Neuron (in vitro differentiated cells): ENCODE data around the gene AHSG.

Source experiments
- H2AFZ ChIP-seq: one replicate; pipeline ENCODE4 v1.6.1; 2013; ENCODE audit warnings: low read depth, mild to moderate bottlenecking, inconsistent platforms, low read length, moderate library complexity
- H3K27me3 ChIP-seq: one replicate; pipeline ENCODE4 v1.6.1; 2013; ENCODE audit warnings: low read length; ENCODE audit not compliant: insufficient read depth
- H3K36me3 ChIP-seq: one replicate; pipeline ENCODE4 v1.6.1; 2013; ENCODE audit warnings: low read length; ENCODE audit not compliant: insufficient read depth
- H3K4me1 ChIP-seq: one replicate; pipeline ENCODE4 v1.6.1; 2013; ENCODE audit warnings: low read length; ENCODE audit not compliant: insufficient read depth
- H3K4me3 ChIP-seq: 2 replicates; pipeline ENCODE4 v1.5.1; 2013; ENCODE audit warnings: mild to moderate bottlenecking, low read length, moderate library complexity
- H3K9me3 ChIP-seq: one replicate; pipeline ENCODE4 v1.6.1; 2013; ENCODE audit warnings: low read length

Gene AHSG

GRCh38 chr3:186599142-186599784, 13.6 kb upstream of the AHSG start:
- Histone ChIP-seq H2AFZ (no peak overlapping the region), H3K9me3 (no peaks in the 10 kb centered on the region), H3K4me1 (no peaks in the 10 kb centered on the region), H3K27me3 (no peaks in the 10 kb centered on the region), H3K4me3 (no peak overlapping the region), H3K36me3 (no peaks in the 10 kb centered on the region)

- no peaks in the 10 kb centered on the region for H3K9me3 ChIP-seq
- no peaks in the 10 kb centered on the region for H3K4me1 ChIP-seq
- H2AFZ ChIP-seq, result no peak overlapping the region
- no peaks in the 10 kb centered on the region for H3K27me3 ChIP-seq
- no peak overlapping the region for H3K4me3 ChIP-seq
- no peaks in the 10 kb centered on the region for H3K36me3 ChIP-seq
These were observed 13.1 kb upstream of the AHSG start for GRCh38 chr3:186599785-186600166.

GRCh38 chr3:186600896-186601295, 12.0 kb upstream of the AHSG start:
- no peak overlapping the region for H2AFZ ChIP-seq
- no peaks in the 10 kb centered on the region for H3K4me1 ChIP-seq
- no peaks in the 10 kb centered on the region for H3K27me3 ChIP-seq
- H3K36me3 ChIP-seq, result no peaks in the 10 kb centered on the region
- H3K4me3 ChIP-seq, result no peak overlapping the region
- no peaks in the 10 kb centered on the region for H3K9me3 ChIP-seq

GRCh38 chr3:186603159-186603558, 9.7 kb upstream of the AHSG start:
- no peaks in the 10 kb centered on the region for H3K36me3 ChIP-seq
- H3K9me3 ChIP-seq, result no peaks in the 10 kb centered on the region
- no peaks in the 10 kb centered on the region for H3K27me3 ChIP-seq
- H3K4me3 ChIP-seq, result no peak overlapping the region
- H3K4me1 ChIP-seq, result no peaks in the 10 kb centered on the region
- no peak overlapping the region for H2AFZ ChIP-seq

- Histone ChIP-seq H3K36me3 (no peaks in the 10 kb centered on the region), H3K4me3 (no peak overlapping the region), H3K9me3 (no peaks in the 10 kb centered on the region), H2AFZ (no peak overlapping the region), H3K27me3 (no peaks in the 10 kb centered on the region), H3K4me1 (no peaks in the 10 kb centered on the region)
These were observed 7.8 kb upstream of the AHSG start for GRCh38 chr3:186605078-186605477.

GRCh38 chr3:186605561-186606545, 7.0 kb upstream of the AHSG start:
- H3K4me3 ChIP-seq, result no peak overlapping the region
- no peaks in the 10 kb centered on the region for H3K9me3 ChIP-seq
- no peak overlapping the region for H2AFZ ChIP-seq
- H3K4me1 ChIP-seq, result no peaks in the 10 kb centered on the region
- H3K27me3 ChIP-seq, result no peaks in the 10 kb centered on the region
- no peaks in the 10 kb centered on the region for H3K36me3 ChIP-seq

GRCh38 chr3:186608624-186609215, 4.1 kb upstream of the AHSG start:
- Histone ChIP-seq H2AFZ (no peak overlapping the region), H3K4me1 (no peaks in the 10 kb centered on the region), H3K9me3 (no peaks in the 10 kb centered on the region), H3K36me3 (no peaks in the 10 kb centered on the region), H3K4me3 (no peak overlapping the region), H3K27me3 (peaks cover 8% of the 10 kb centered on the region)

- no peaks in the 10 kb centered on the region for H3K4me1 ChIP-seq
- H3K36me3 ChIP-seq, result no peaks in the 10 kb centered on the region
- H3K27me3 ChIP-seq, result peaks cover 8% of the 10 kb centered on the region
- no peaks in the 10 kb centered on the region for H3K9me3 ChIP-seq
- H2AFZ ChIP-seq, result no peak overlapping the region
- H3K4me3 ChIP-seq, result no peak overlapping the region
These were observed 3.5 kb upstream of the AHSG start for GRCh38 chr3:186609247-186609868.

- Histone ChIP-seq H3K36me3 (no peaks in the 10 kb centered on the region), H3K4me1 (no peaks in the 10 kb centered on the region)
These were observed 795 bp upstream of the AHSG start for GRCh38 chr3:186612065-186612464.

GRCh38 chr3:186613637-186614265, 891 bp downstream of the AHSG start:
- H3K36me3 ChIP-seq, result no peaks in the 10 kb centered on the region
- H3K4me1 ChIP-seq, result no peaks in the 10 kb centered on the region
- no peaks in the 10 kb centered on the region for H3K9me3 ChIP-seq

More at GRCh38 chr3:186612065-186612464, 795 bp upstream of the AHSG start:
- Histone ChIP-seq H3K27me3 (peaks cover 8% of the 10 kb centered on the region), H3K4me3 (no peak overlapping the region), H2AFZ (no peak overlapping the region), H3K9me3 (no peaks in the 10 kb centered on the region)

GRCh38 chr3:186614266-186614596, 1.4 kb downstream of the AHSG start:
- H3K4me3 ChIP-seq, result no peak overlapping the region
- H3K9me3 ChIP-seq, result no peaks in the 10 kb centered on the region
- no peak overlapping the region for H2AFZ ChIP-seq
- H3K4me1 ChIP-seq, result no peaks in the 10 kb centered on the region
- peaks cover 13% of the 10 kb centered on the region for H3K27me3 ChIP-seq
- H3K36me3 ChIP-seq, result no peaks in the 10 kb centered on the region

More at GRCh38 chr3:186613637-186614265, 891 bp downstream of the AHSG start:
- Histone ChIP-seq H3K27me3 (peaks cover 13% of the 10 kb centered on the region), H2AFZ (no peak overlapping the region), H3K4me3 (no peak overlapping the region)

GRCh38 chr3:186614597-186615483, 2.0 kb downstream of the AHSG start:
- Histone ChIP-seq H3K27me3 (peaks cover 13% of the 10 kb centered on the region), H3K36me3 (no peaks in the 10 kb centered on the region), H3K9me3 (no peaks in the 10 kb centered on the region), H3K4me1 (no peaks in the 10 kb centered on the region), H2AFZ (no peak overlapping the region), H3K4me3 (no peak overlapping the region)
